Measurements from ENCODE around the gene PKNOX2.

PKNOX2 gene

GRCh38 chr11:125454047-125454446 is 289.5 kb downstream of the PKNOX2 start:
- in situ Hi-C loops (cut with MboI; ENCODE audit: low sequenced_read_pairs): no loop called here

- in situ Hi-C loops (cut with MboI; ENCODE audit: low sequenced_read_pairs): no loop called here
Measured at GRCh38 chr11:125455851-125456250, 291.3 kb downstream of the PKNOX2 start.

GRCh38 chr11:125457814-125458343 is 293.3 kb downstream of the PKNOX2 start:
- in situ Hi-C loops (cut with MboI; ENCODE audit: low sequenced_read_pairs): no loop called here

GRCh38 chr11:125460275-125460674 is 295.7 kb downstream of the PKNOX2 start:
- in situ Hi-C loops (cut with MboI; ENCODE audit: low sequenced_read_pairs): no loop called here

GRCh38 chr11:125463590-125464269 is 299.2 kb downstream of the PKNOX2 start:
- in situ Hi-C loops (cut with MboI; ENCODE audit: low sequenced_read_pairs): no loop called here

GRCh38 chr11:125464270-125464662 is 299.7 kb downstream of the PKNOX2 start:
- in situ Hi-C loops (cut with MboI; ENCODE audit: low sequenced_read_pairs): no loop called here

- in situ Hi-C loops (cut with MboI; ENCODE audit: low sequenced_read_pairs): no loop called here
Measured at GRCh38 chr11:125464666-125465065, 300.1 kb downstream of the PKNOX2 start.

GRCh38 chr11:125465255-125465654 is 300.7 kb downstream of the PKNOX2 start:
- in situ Hi-C loops (cut with MboI; ENCODE audit: low sequenced_read_pairs): no loop called here

- in situ Hi-C loops (cut with MboI; ENCODE audit: low sequenced_read_pairs): no loop called here
Measured at GRCh38 chr11:125465701-125466100, 301.1 kb downstream of the PKNOX2 start.

- in situ Hi-C loops (cut with MboI; ENCODE audit: low sequenced_read_pairs): no loop called here
Measured at GRCh38 chr11:125468025-125468424, 303.5 kb downstream of the PKNOX2 start.

GRCh38 chr11:125468852-125469251 is 304.3 kb downstream of the PKNOX2 start:
- in situ Hi-C loops (cut with MboI; ENCODE audit: low sequenced_read_pairs): no loop called here

GRCh38 chr11:125470355-125470754 is 305.8 kb downstream of the PKNOX2 start:
- in situ Hi-C loops (cut with MboI; ENCODE audit: low sequenced_read_pairs): no loop called here

GRCh38 chr11:125476721-125477120 is 312.2 kb downstream of the PKNOX2 start:
- in situ Hi-C loops (cut with MboI; ENCODE audit: low sequenced_read_pairs): no loop called here

GRCh38 chr11:125479137-125479536 is 314.6 kb downstream of the PKNOX2 start:
- in situ Hi-C loops (cut with MboI; ENCODE audit: low sequenced_read_pairs): no loop called here

- in situ Hi-C loops (cut with MboI; ENCODE audit: low sequenced_read_pairs): no loop called here
Measured at GRCh38 chr11:125481531-125481930, 317.0 kb downstream of the PKNOX2 start.
